ENCODE measurements around the gene TENM3. TPM values are rescaled to one million over a fixed set of nuclear protein-coding genes. Genes with fewer than 3 reads are reported as not detected.

Gene TENM3
- total RNA-seq, 4 donors from 2014 or later: 3.4 to 9.8 (median 6.9) TPM

- H3K27ac ChIP-seq: no peak overlapping the region
- 92 to 93% methylated on average over 4 to 6 of the region's 6 CpGs for WGBS, 2 donors (ENCODE audit: low coverage in 1 of 2)
- no peaks in the 10 kb centered on the region for H3K36me3 ChIP-seq
- no peaks in the 10 kb centered on the region for H3K4me1 ChIP-seq
- in situ Hi-C loops (cut with MboI; ENCODE audit: low pct_ligation_motif_present in 1 of 4, low pct_unique_long_range_greater_than_20kb in 1 of 4, low sequenced_read_pairs in 3 of 4) (no loop called here), intact Hi-C loops (cut with DNase I; ENCODE audit: low total_unique reads) (no loop called here)
- no peaks in the 10 kb centered on the region for H3K9me3 ChIP-seq
- no peak overlapping the region for H3K4me3 ChIP-seq
- no peak for TF ChIP-seq EP300 (IDR thresholded peaks at IDR 0.05; ENCODE audit: low read depth)
- no peak for TF ChIP-seq POLR2AphosphoS5 (IDR thresholded peaks at IDR 0.05)
- TF ChIP-seq POLR2A (IDR thresholded peaks at IDR 0.05): no peak
- TF ChIP-seq CTCF (IDR thresholded peaks at IDR 0.05): no peak
- no peak for DNase-seq
- H3K27me3 ChIP-seq: no peaks in the 10 kb centered on the region
These were observed 497.9 kb downstream of the TENM3 start for GRCh38 chr4:182741054-182741453.

- no peaks in the 10 kb centered on the region for H3K36me3 ChIP-seq
- DNase-seq: no peak
- no peak overlapping the region for H3K27ac ChIP-seq
- TF ChIP-seq EP300 (IDR thresholded peaks at IDR 0.05; ENCODE audit: low read depth) (no peak), POLR2AphosphoS5 (IDR thresholded peaks at IDR 0.05) (no peak), POLR2A (IDR thresholded peaks at IDR 0.05) (no peak), CTCF (IDR thresholded peaks at IDR 0.05) (no peak)
- H3K4me3 ChIP-seq: no peak overlapping the region
- H3K27me3 ChIP-seq: no peaks in the 10 kb centered on the region
- in situ Hi-C loops (cut with MboI; ENCODE audit: low pct_ligation_motif_present in 1 of 4, low pct_unique_long_range_greater_than_20kb in 1 of 4, low sequenced_read_pairs in 3 of 4): no loop called here
- H3K9me3 ChIP-seq: no peaks in the 10 kb centered on the region
- no peaks in the 10 kb centered on the region for H3K4me1 ChIP-seq
- intact Hi-C loops (cut with DNase I; ENCODE audit: low total_unique reads): no loop called here
- WGBS, 2 donors (ENCODE audit: low coverage in 1 of 2): 35 to 55% methylated on average over 5 of the region's 5 CpGs
These were observed 498.7 kb downstream of the TENM3 start for GRCh38 chr4:182741914-182742313.

GRCh38 chr4:182743815-182744214, 500.6 kb downstream of the TENM3 start:
- H3K4me1 ChIP-seq: no peaks in the 10 kb centered on the region
- no peak for DNase-seq
- intact Hi-C loops (cut with DNase I; ENCODE audit: low total_unique reads) (no loop called here), in situ Hi-C loops (cut with MboI; ENCODE audit: low pct_ligation_motif_present in 1 of 4, low pct_unique_long_range_greater_than_20kb in 1 of 4, low sequenced_read_pairs in 3 of 4) (no loop called here)
- no peak overlapping the region for H3K27ac ChIP-seq
- H3K27me3 ChIP-seq: no peaks in the 10 kb centered on the region
- TF ChIP-seq CTCF (IDR thresholded peaks at IDR 0.05): no peak
- TF ChIP-seq EP300 (IDR thresholded peaks at IDR 0.05; ENCODE audit: low read depth): no peak
- no peak for TF ChIP-seq POLR2A (IDR thresholded peaks at IDR 0.05)
- no peak for TF ChIP-seq POLR2AphosphoS5 (IDR thresholded peaks at IDR 0.05)
- H3K4me3 ChIP-seq: no peak overlapping the region
- no peaks in the 10 kb centered on the region for H3K9me3 ChIP-seq
- no peaks in the 10 kb centered on the region for H3K36me3 ChIP-seq

GRCh38 chr4:182745237-182745636, 502.0 kb downstream of the TENM3 start:
- no peak for TF ChIP-seq POLR2AphosphoS5 (IDR thresholded peaks at IDR 0.05)
- TF ChIP-seq EP300 (IDR thresholded peaks at IDR 0.05; ENCODE audit: low read depth): no peak
- TF ChIP-seq POLR2A (IDR thresholded peaks at IDR 0.05): no peak
- no peak for TF ChIP-seq CTCF (IDR thresholded peaks at IDR 0.05)
- Histone ChIP-seq H3K4me1 (no peaks in the 10 kb centered on the region), H3K27ac (no peak overlapping the region), H3K27me3 (no peaks in the 10 kb centered on the region), H3K4me3 (no peak overlapping the region), H3K36me3 (no peaks in the 10 kb centered on the region), H3K9me3 (no peaks in the 10 kb centered on the region)
- intact Hi-C loops (cut with DNase I; ENCODE audit: low total_unique reads) (no loop called here), in situ Hi-C loops (cut with MboI; ENCODE audit: low pct_ligation_motif_present in 1 of 4, low pct_unique_long_range_greater_than_20kb in 1 of 4, low sequenced_read_pairs in 3 of 4) (no loop called here)
- 36% methylated on average over 4 of the region's 4 CpGs for WGBS, 2 donors (ENCODE audit: low coverage in 1 of 2)
- no peak for DNase-seq
